HepG2 (cell line): ENCODE measurements around the gene TNNT1. TPM values are rescaled to one million over a fixed set of nuclear protein-coding genes. Genes with fewer than 3 reads are reported as not detected.

ENCODE experiments used
- ATF1 ChIP-seq: IDR thresholded peaks from 2 replicates; pipeline ENCODE4 v1.6.1; 2016; ENCODE audit warnings: mild to moderate bottlenecking, control low read depth
- DMAP1 ChIP-seq: IDR thresholded peaks from 2 replicates; pipeline ENCODE4 v1.6.1; 2016
- FOXK2 ChIP-seq: fragments of 450-650 bp; IDR thresholded peaks from 2 replicates; pipeline ENCODE4 v1.6.1; 2016
- HDAC6 ChIP-seq: fragments of 200-600 bp; sonication (generic); IDR thresholded peaks from 2 replicates; pipeline ENCODE4 v1.7.0; 2017; ENCODE audit warnings: mild to moderate bottlenecking, antibody characterized with exemption, low read length, low read depth
- HNRNPLL ChIP-seq: fragments of 200-400 bp; formaldehyde crosslinking; IDR thresholded peaks from 2 replicates; pipeline ENCODE4 v1.6.1; 2017; ENCODE audit warnings: mild to moderate bottlenecking, low read depth, low read length; ENCODE audit not compliant: poor library complexity, severe bottlenecking
- NFKB2 ChIP-seq: sonication (generic); formaldehyde crosslinking; IDR thresholded peaks from 2 replicates; pipeline ENCODE4 v1.4.0; 2020; ENCODE audit warnings: missing genetic modification reagents, borderline replicate concordance
- PHF5A ChIP-seq: IDR thresholded peaks from one replicate; pipeline ENCODE4 v1.6.1; 2018; ENCODE audit warnings: low read depth, missing genetic modification reagents; ENCODE audit not compliant: unreplicated experiment
- PRDM10 ChIP-seq: sonication (generic); formaldehyde crosslinking; IDR thresholded peaks from 2 replicates; pipeline ENCODE4 v1.4.0; 2020; ENCODE audit warnings: low read depth, missing genetic modification reagents
- UBTF ChIP-seq: sonication (generic); formaldehyde crosslinking; IDR thresholded peaks from 2 replicates; pipeline ENCODE4 v1.4.0; 2020; ENCODE audit warnings: mild to moderate bottlenecking, missing genetic modification reagents
- ZBTB10 ChIP-seq: sonication (generic); formaldehyde crosslinking; IDR thresholded peaks from 2 replicates; pipeline ENCODE4 v1.4.0; 2020; ENCODE audit warnings: missing genetic modification reagents, borderline replicate concordance
- ZFY ChIP-seq: sonication (generic); formaldehyde crosslinking; IDR thresholded peaks from 2 replicates; pipeline ENCODE4 v1.4.0; 2020; ENCODE audit warnings: missing genetic modification reagents
- ZNF547 ChIP-seq: sonication (generic); formaldehyde crosslinking; IDR thresholded peaks from 2 replicates; pipeline ENCODE4 v1.5.1; 2020; ENCODE audit warnings: mild to moderate bottlenecking, missing genetic modification reagents
- ZNF550 ChIP-seq: sonication (generic); formaldehyde crosslinking; IDR thresholded peaks from 2 replicates; pipeline ENCODE4 v1.4.0; 2020; ENCODE audit warnings: mild to moderate bottlenecking, missing genetic modification reagents, borderline replicate concordance
- polyA plus RNA-seq, 8 experiments: library from polyadenylated mRNA; depleted of rRNA in 3 of 8; stranded (reverse) in 7 of 8; unstranded in 1 of 8; fragments of >200 nt; fragmentation: Illumina TruSeq in 4 of 8; extraction: Trizol in 4 of 8; gene quantifications; 2 replicates each; pipeline versions ENCODE4 v1.2.1 to v1.2.3, GENCODE V29; 2011 to 2016; ENCODE audit warnings: low read depth in 4 of 8, missing spikeins in 1 of 8, mixed read lengths in 1 of 8; ENCODE audit not compliant: insufficient read depth in 1 of 8
- total RNA-seq, 5 experiments: library from RNA; depleted of rRNA; stranded (reverse); fragments of >200 nt; fragmentation: Illumina TruSeq; extraction: Trizol; gene quantifications; 2 replicates each; pipeline ENCODE4 v1.2.3, GENCODE V29; 2016; ENCODE audit warnings: low read depth in 1 of 5
- TF ChIP-seq, protein P1 (sequence below): sonication (generic); formaldehyde crosslinking; IDR thresholded peaks from 2 replicates; pipeline ENCODE4 v1.4.0; 2020; ENCODE audit warnings: missing genetic modification reagents, borderline replicate concordance
- TF ChIP-seq, protein P2 (sequence below): sonication (generic); formaldehyde crosslinking; IDR thresholded peaks from 2 replicates; pipeline ENCODE4 v1.4.0; 2020; ENCODE audit warnings: missing genetic modification reagents

TNNT1 gene
- total and polyA plus RNA-seq, 2 of the 13 experiments (the other 11 are each of a cell fraction or from before 2014, with no cell fraction given), result 1.3 to 2.4 TPM

DNA sequence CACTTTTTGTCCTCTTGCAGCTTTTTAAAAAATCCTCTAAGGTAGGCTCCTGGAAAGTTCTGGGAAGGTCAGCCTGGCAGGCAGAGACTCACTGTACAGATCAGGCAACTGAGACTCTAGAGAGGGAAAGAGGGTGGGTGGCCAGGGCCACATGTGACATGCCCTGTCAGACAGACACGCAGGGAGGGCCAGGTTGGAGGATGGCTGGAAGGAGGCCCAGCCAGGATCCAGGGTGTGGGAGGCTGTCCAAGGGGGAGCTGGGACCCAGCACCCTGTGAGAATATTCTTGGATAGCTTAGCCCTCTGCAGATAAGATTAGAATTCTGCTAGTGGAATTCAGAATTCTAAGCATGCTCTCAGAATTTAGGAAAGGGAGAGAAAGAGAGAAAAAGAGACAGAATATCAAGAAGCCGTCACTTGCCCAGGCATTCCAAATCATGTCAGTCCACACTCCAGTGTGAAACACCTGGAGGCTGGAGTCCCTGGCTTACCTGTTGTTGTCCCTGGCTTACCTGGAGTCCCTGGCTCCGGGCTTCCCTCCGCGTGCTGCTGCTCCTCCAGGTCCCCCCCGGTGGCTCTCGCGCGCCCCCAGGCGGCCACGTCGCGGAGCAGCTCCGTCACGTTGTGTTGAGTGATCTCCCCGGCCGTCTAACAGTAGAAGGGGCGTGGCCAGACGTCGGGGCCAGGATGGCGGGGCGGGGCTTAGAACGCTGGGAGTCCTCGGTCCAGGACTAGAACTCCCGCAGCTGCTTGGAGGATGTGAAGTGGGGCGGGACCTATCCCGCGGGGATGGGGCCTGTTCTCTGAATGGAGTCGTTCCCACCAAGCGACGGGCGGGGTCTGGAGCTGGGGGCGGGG lies 11.4 kb upstream of the TNNT1 start (continued):
- TF ChIP-seq, protein P1, sequence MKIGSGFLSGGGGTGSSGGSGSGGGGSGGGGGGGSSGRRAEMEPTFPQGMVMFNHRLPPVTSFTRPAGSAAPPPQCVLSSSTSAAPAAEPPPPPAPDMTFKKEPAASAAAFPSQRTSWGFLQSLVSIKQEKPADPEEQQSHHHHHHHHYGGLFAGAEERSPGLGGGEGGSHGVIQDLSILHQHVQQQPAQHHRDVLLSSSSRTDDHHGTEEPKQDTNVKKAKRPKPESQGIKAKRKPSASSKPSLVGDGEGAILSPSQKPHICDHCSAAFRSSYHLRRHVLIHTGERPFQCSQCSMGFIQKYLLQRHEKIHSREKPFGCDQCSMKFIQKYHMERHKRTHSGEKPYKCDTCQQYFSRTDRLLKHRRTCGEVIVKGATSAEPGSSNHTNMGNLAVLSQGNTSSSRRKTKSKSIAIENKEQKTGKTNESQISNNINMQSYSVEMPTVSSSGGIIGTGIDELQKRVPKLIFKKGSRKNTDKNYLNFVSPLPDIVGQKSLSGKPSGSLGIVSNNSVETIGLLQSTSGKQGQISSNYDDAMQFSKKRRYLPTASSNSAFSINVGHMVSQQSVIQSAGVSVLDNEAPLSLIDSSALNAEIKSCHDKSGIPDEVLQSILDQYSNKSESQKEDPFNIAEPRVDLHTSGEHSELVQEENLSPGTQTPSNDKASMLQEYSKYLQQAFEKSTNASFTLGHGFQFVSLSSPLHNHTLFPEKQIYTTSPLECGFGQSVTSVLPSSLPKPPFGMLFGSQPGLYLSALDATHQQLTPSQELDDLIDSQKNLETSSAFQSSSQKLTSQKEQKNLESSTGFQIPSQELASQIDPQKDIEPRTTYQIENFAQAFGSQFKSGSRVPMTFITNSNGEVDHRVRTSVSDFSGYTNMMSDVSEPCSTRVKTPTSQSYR (CRISPR knock-in tag), result no peak
- no peak for TF ChIP-seq DMAP1
- TF ChIP-seq ZFY (CRISPR knock-in tag), result no peak; the same call in 1 of the 2 replicates
- no peak for TF ChIP-seq FOXK2
- TF ChIP-seq NFKB2 (CRISPR knock-in tag), result no peak; the same call in 1 of the 2 replicates
- TF ChIP-seq ZBTB10 (CRISPR knock-in tag), result no peak
- TF ChIP-seq, protein P2, sequence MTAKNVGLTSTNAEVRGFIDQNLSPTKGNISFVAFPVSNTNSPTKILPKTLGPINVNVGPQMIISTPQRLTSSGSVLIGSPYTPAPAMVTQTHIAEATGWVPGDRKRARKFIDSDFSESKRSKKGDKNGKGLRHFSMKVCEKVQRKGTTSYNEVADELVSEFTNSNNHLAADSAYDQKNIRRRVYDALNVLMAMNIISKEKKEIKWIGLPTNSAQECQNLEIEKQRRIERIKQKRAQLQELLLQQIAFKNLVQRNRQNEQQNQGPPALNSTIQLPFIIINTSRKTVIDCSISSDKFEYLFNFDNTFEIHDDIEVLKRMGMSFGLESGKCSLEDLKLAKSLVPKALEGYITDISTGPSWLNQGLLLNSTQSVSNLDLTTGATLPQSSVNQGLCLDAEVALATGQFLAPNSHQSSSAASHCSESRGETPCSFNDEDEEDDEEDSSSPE (CRISPR knock-in tag), result no peak
- TF ChIP-seq HNRNPLL, result peak; percentile 39
- TF ChIP-seq PHF5A (CRISPR knock-in tag), result no peak
- TF ChIP-seq HDAC6, result no peak
- no peak for TF ChIP-seq ZNF547 (CRISPR knock-in tag)
- no peak; the same call in 1 of the 2 replicates for TF ChIP-seq PRDM10
- no peak for TF ChIP-seq ATF1 (CRISPR knock-in tag)
- TF ChIP-seq ZNF550, result no peak
- TF ChIP-seq UBTF (CRISPR knock-in tag), result no peak
